Gastrocnemius medialis (tissue), 4 donors: ENCODE results near the gene EIF5. TPM values are rescaled to one million over a fixed set of nuclear protein-coding genes. Genes with fewer than 3 reads are reported as not detected.

Experiments used
- ATAC-seq, 2 donors: fragments of 150-250 bp; one replicate each; pipeline ENCODE4 v1.9.1; 2016
- DNase-seq, 2 donors: peaks; one replicate each; pipeline ENCODE4 v3.0.0-alpha.2; 2019
- H3K27ac ChIP-seq, 4 donors: fragments of 200-600 bp; sonication (generic); 1 replicate in 1 of 4; 2 replicates in 3 of 4; pipeline ENCODE4 v1.5.1; 2016 to 2018; ENCODE audit warnings: mild to moderate bottlenecking in 2 of 4, moderate library complexity in 1 of 4
- H3K27me3 ChIP-seq, 3 donors: fragments of 200-600 bp; sonication (generic) in 2 of 3; 1 replicate in 1 of 3; 2 replicates in 2 of 3; pipeline versions ENCODE4 v1.5.1 to v1.6.0; 2016 to 2019; ENCODE audit warnings: mild to moderate bottlenecking in 1 of 3, moderate library complexity in 1 of 3
- H3K36me3 ChIP-seq, 2 donors: fragments of 200-600 bp; sonication (generic) in 1 of 2; one replicate each; pipeline ENCODE4 v1.5.1; 2017 to 2018
- H3K4me1 ChIP-seq, 2 donors: fragments of 200-600 bp; sonication (generic) in 1 of 2; one replicate each; pipeline ENCODE4 v1.5.1; 2016 to 2017; ENCODE audit warnings: mild to moderate bottlenecking in 2 of 2
- H3K4me3 ChIP-seq, 4 donors: fragments of 200-600 bp; sonication (generic) in 3 of 4; 1 replicate in 1 of 4; 2 replicates in 3 of 4; pipeline ENCODE4 v1.5.1; 2016 to 2019; ENCODE audit warnings: mild to moderate bottlenecking in 2 of 4
- H3K9me3 ChIP-seq, 3 donors: fragments of 200-600 bp; sonication (generic) in 2 of 3; 1 replicate in 1 of 3; 2 replicates in 2 of 3; pipeline ENCODE4 v1.5.1; 2016 to 2019
- CTCF ChIP-seq, 5 experiments: fragments of 450-650 bp in 3 of 5; fragments of 200-600 bp in 2 of 5; sonication (generic) in 2 of 5; IDR thresholded peaks in 4 of 5; conservative IDR thresholded peaks in 1 of 5; 1 replicate in 4 of 5; 2 replicates in 1 of 5; pipeline ENCODE4 v1.5.1; 2016 to 2019; ENCODE audit warnings: antibody characterized with exemption in 5 of 5, mild to moderate bottlenecking in 3 of 5, moderate library complexity in 3 of 5
- POLR2A ChIP-seq, 2 donors: fragments of 450-650 bp; IDR thresholded peaks; one replicate each; pipeline ENCODE4 v1.6.1; 2017; ENCODE audit warnings: antibody characterized with exemption in 2 of 2, mild to moderate bottlenecking in 2 of 2, moderate library complexity in 2 of 2
- in situ Hi-C, 4 donors: fragments of 200-750 bp; cut with MboI; loops; one replicate each; pipeline versions ENCODE4 v1.15.0 to v1.8.0; 2017; ENCODE audit warnings: low sequenced_read_pairs in 4 of 4
- intact Hi-C: fragments of 100-400 bp; cut with DNase I; formaldehyde crosslinking; loops from one replicate; pipeline ENCODE4 v1.15.1; 2023; ENCODE audit warnings: low total_unique reads
- total RNA-seq, 4 donors: library from RNA; depleted of rRNA; stranded (reverse); fragments of >200 nt; gene quantifications; one replicate each; pipeline versions ENCODE4 v1.1.0 to v1.2.3, GENCODE V29; 2016

Gene EIF5
- total RNA-seq, 4 donors from 2014 or later: 313 to 538 (median 374) TPM

GRCh38 chr14:103296007-103296406 is 38.0 kb upstream of the EIF5 start:
- in situ Hi-C loops (loop anchor here in 2 of 4 donors (25.0 kb wide), 2 partner anchors 109 to 209 kb away; partner anchors contain the start of genes EXOC3L4 (in 1 of the 2) and LBHD2 (in 1 of the 2)), intact Hi-C loops (no loop called here)
- Histone ChIP-seq H3K9me3 (no peaks in the 10 kb centered on the region), H3K4me3 (no peak overlapping the region), H3K27ac (no peak overlapping the region), H3K27me3 (no peaks in the 10 kb centered on the region), H3K36me3 (no peaks in the 10 kb centered on the region), H3K4me1 (no peaks in the 10 kb centered on the region)
- DNase-seq (no peak), ATAC-seq (no peak)
- TF ChIP-seq POLR2A (IDR thresholded peaks at IDR 0.05) (no peak), CTCF (IDR thresholded peaks at IDR 0.05 in 4 of 5, conservative IDR thresholded peaks at IDR 0.05 in 1 of 5) (no peak)

- no peak for DNase-seq
- in situ Hi-C loops: loop anchor here in 2 of 4 donors (25.0 kb wide), 2 partner anchors 110 to 210 kb away; partner anchors contain the start of genes EXOC3L4 (in 1 of the 2) and LBHD2 (in 1 of the 2)
Measured at GRCh38 chr14:103296987-103297386, 37.0 kb upstream of the EIF5 start.

GRCh38 chr14:103298620-103299019 is 35.4 kb upstream of the EIF5 start:
- no peak for TF ChIP-seq POLR2A (IDR thresholded peaks at IDR 0.05)
- no peak for TF ChIP-seq CTCF (IDR thresholded peaks at IDR 0.05 in 4 of 5, conservative IDR thresholded peaks at IDR 0.05 in 1 of 5)
- no peak for ATAC-seq
- in situ Hi-C loops (loop anchor here in 2 of 4 donors (25.0 kb wide), 2 partner anchors 111 to 211 kb away; partner anchors contain the start of genes EXOC3L4 (in 1 of the 2) and LBHD2 (in 1 of the 2)), intact Hi-C loops (no loop called here)
- H3K9me3 ChIP-seq: no peaks in the 10 kb centered on the region
- H3K27ac ChIP-seq: no peak overlapping the region
- H3K4me1 ChIP-seq: no peaks in the 10 kb centered on the region
- no peak overlapping the region for H3K4me3 ChIP-seq
- DNase-seq: no peak
- no peaks in the 10 kb centered on the region for H3K27me3 ChIP-seq
- no peaks in the 10 kb centered on the region for H3K36me3 ChIP-seq

More at GRCh38 chr14:103296987-103297386, 37.0 kb upstream of the EIF5 start:
- ATAC-seq: no peak
- intact Hi-C loops: no loop called here
- TF ChIP-seq CTCF (IDR thresholded peaks at IDR 0.05 in 4 of 5, conservative IDR thresholded peaks at IDR 0.05 in 1 of 5) (no peak), POLR2A (IDR thresholded peaks at IDR 0.05) (no peak)
- H3K27me3 ChIP-seq: no peaks in the 10 kb centered on the region
- H3K4me1 ChIP-seq: no peaks in the 10 kb centered on the region
- H3K4me3 ChIP-seq: no peak overlapping the region
- H3K36me3 ChIP-seq: no peaks in the 10 kb centered on the region
- no peaks in the 10 kb centered on the region for H3K9me3 ChIP-seq
- H3K27ac ChIP-seq: no peak overlapping the region

GRCh38 chr14:103301512-103302354 is 32.3 kb upstream of the EIF5 start:
- in situ Hi-C loops: no loop called here
- no peak for TF ChIP-seq CTCF (IDR thresholded peaks at IDR 0.05 in 4 of 5, conservative IDR thresholded peaks at IDR 0.05 in 1 of 5)
- no peak for TF ChIP-seq POLR2A (IDR thresholded peaks at IDR 0.05)
- no peaks in the 10 kb centered on the region for H3K36me3 ChIP-seq
- no peaks in the 10 kb centered on the region for H3K27me3 ChIP-seq
- DNase-seq (no peak), ATAC-seq (no peak)
- no peaks in the 10 kb centered on the region for H3K4me1 ChIP-seq
- H3K4me3 ChIP-seq: no peak overlapping the region
- no peaks in the 10 kb centered on the region for H3K9me3 ChIP-seq
- H3K27ac ChIP-seq: no peak overlapping the region
- intact Hi-C loops: no loop called here
